ENCODE data around the gene CHRNG.
A peak's percentile ranks its signal among the peaks of the same experiment; 100 is the strongest.

CHRNG gene

GRCh38 chr2:232516551-232516950 lies 22.9 kb upstream of the CHRNG start:
- no peak for TF ChIP-seq CTCF (IDR thresholded peaks at IDR 0.05)
- DNase-seq (ENCODE audit: low spot score) = no peak
- Histone ChIP-seq H3K4me3 (no peak overlapping the region), H3K27ac (no peak overlapping the region)

- TF ChIP-seq CTCF (IDR thresholded peaks at IDR 0.05) = no peak
- H3K4me3 ChIP-seq = no peak overlapping the region
- no peak for DNase-seq (ENCODE audit: low spot score)
- no peak overlapping the region for H3K27ac ChIP-seq
Measured at GRCh38 chr2:232518844-232519243, 20.6 kb upstream of the CHRNG start.

- Histone ChIP-seq H3K4me3 (no peak within 1 kb of the TSS), H3K27ac (no peak within 1 kb of the TSS)
- no peak for TF ChIP-seq CTCF (IDR thresholded peaks at IDR 0.05)
- no peak for DNase-seq (ENCODE audit: low spot score)
Measured at GRCh38 chr2:232519581-232520438, 19.7 kb upstream of the CHRNG start, which contains the start of gene PRSS56. Gene PRSS56, plus strand, starts transcription at chr2:232520388. Its CDS starts 211 bp downstream, at chr2:232520599.

DNA sequence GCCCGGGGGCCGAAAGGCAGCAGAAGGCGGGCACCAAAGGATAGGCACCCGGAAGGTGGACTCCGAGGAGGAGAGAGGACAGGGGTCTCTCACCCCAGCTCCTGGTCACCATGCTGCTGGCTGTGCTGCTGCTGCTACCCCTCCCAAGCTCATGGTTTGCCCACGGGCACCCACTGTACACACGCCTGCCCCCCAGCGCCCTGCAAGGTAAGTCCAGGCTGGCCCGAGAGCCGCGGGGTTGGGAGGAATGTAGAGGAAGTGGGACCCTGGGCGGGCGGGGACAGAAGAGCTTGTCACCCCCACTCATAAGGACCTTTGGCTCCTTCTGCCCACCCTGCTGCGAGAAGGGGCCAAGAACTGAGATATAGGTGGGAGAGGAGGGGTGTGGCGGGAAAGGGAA lies 19.0 kb upstream of the CHRNG start:
- Histone ChIP-seq H3K4me3 (no peak overlapping the region), H3K27ac (no peak overlapping the region)
- no peak for DNase-seq (ENCODE audit: low spot score)
- TF ChIP-seq CTCF (IDR thresholded peaks at IDR 0.05) = no peak

DNA sequence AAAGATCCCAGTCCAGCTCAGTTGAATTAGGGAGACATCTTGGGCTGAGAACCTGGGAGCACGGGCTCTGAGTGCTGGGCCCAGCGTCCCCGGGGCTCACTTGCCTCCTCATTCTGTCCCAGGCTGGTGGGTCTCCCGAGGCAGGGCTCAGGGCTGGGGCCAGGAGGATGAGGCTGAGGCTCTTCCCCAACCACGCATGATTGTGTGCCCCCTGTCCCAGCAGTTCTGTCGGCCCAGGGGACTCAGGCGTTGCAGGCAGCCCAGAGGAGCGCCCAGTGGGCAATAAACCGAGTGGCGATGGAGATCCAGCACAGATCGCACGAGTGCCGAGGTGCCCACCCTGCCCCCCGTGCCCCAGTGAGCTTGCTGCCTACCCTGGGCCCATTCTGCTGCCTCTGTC lies 18.4 kb upstream of the CHRNG start:
- H3K27ac ChIP-seq = no peak overlapping the region
- no peak overlapping the region for H3K4me3 ChIP-seq
- no peak for TF ChIP-seq CTCF (IDR thresholded peaks at IDR 0.05)
- no peak for DNase-seq (ENCODE audit: low spot score)

DNA sequence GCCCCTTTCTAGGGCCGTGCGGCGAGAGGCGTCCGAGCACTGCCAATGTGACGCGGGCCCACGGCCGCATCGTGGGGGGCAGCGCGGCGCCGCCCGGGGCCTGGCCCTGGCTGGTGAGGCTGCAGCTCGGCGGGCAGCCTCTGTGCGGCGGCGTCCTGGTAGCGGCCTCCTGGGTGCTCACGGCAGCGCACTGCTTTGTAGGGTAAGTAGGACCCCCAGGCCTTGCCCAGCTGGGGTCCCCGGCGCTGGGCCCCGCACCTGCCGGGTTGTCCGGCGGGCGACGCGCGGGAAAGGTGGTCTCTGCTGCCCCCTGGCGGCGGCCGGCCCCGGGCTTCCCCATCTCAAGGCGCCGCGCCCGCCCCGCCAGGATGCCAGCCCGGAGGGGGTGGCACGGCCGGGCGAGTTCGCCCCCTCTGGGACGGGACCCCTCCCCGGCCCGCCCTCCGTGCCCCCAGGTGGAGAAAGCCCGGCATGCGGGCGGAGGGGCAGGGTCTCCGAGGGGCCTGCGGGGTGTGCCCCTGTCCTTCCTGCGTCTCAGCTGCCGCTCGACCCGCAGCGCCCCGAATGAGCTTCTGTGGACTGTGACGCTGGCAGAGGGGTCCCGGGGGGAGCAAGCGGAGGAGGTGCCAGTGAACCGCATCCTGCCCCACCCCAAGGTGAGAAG lies 17.4 kb upstream of the CHRNG start:
- TF ChIP-seq CTCF (IDR thresholded peaks at IDR 0.05) = peak; percentile 90
- DNase-seq (ENCODE audit: low spot score) = no peak
- peak overlapping the region; percentile 65 for H3K4me3 ChIP-seq
- H3K27ac ChIP-seq = no peak overlapping the region
